OCI-LY3 (cell line): ENCODE results near the gene SGCA.

Experiments used
- H2AFZ ChIP-seq: fragments of 200-600, 300-600 bp; shearing (Covaris generic); 2 replicates; pipeline ENCODE4 v1.6.0; 2014; ENCODE audit warnings: antibody characterized with exemption, low read depth, low read length
- H3K27ac ChIP-seq: fragments of 200-600, 300-600 bp; sonication (generic); 2 replicates; pipeline ENCODE4 v1.5.1; 2014; ENCODE audit warnings: mild to moderate bottlenecking, low read length, moderate library complexity, mixed read lengths
- H3K27me3 ChIP-seq: fragments of 200-600, 300-600 bp; sonication (generic); 2 replicates; pipeline ENCODE4 v1.6.1; 2014; ENCODE audit warnings: low read depth, low read length, mixed read lengths
- H3K36me3 ChIP-seq: fragments of 200-600, 300-600 bp; sonication (generic); replicated peaks from 2 replicates; pipeline ENCODE3; 2014; ENCODE audit warnings: low read depth, low read length, mixed read lengths
- H3K4me1 ChIP-seq: fragments of 300-600, 200-600 bp; sonication (generic); 2 replicates; pipeline ENCODE4 v1.6.1; 2014; ENCODE audit warnings: low read length, mixed read lengths
- H3K4me2 ChIP-seq: fragments of 200-600, 300-600 bp; sonication (generic); 2 replicates; pipeline ENCODE4 v1.6.1; 2014; ENCODE audit warnings: low read length, mixed read lengths
- H3K4me3 ChIP-seq: fragments of 300-600, 200-600 bp; sonication (generic); 2 replicates; pipeline ENCODE4 v1.5.1; 2014; ENCODE audit warnings: antibody characterized with exemption, mild to moderate bottlenecking, low read length, moderate library complexity
- H3K79me2 ChIP-seq: fragments of 300-600, 200-600 bp; shearing (Covaris generic); 2 replicates; pipeline ENCODE4 v1.6.1; 2014; ENCODE audit warnings: mild to moderate bottlenecking, low read length, mixed read lengths
- H3K9ac ChIP-seq: fragments of 300-600, 200-600 bp; shearing (Covaris generic); 2 replicates; pipeline ENCODE4 v1.6.0; 2014; ENCODE audit warnings: mild to moderate bottlenecking, low read length, moderate library complexity
- H3K9me3 ChIP-seq: fragments of 200-600, 300-600 bp; shearing (Covaris generic); 2 replicates; pipeline ENCODE4 v1.6.1; 2014; ENCODE audit warnings: low read length, mixed read lengths; ENCODE audit not compliant: insufficient read depth
- H4K20me1 ChIP-seq: fragments of 200-600, 300-600 bp; sonication (generic); 2 replicates; pipeline ENCODE4 v1.6.1; 2016; ENCODE audit warnings: low read length, mixed read lengths; ENCODE audit not compliant: insufficient read depth
- EZH2phosphoT487 ChIP-seq: fragments of 200-600 bp; shearing (Covaris generic); IDR thresholded peaks from 2 replicates; pipeline ENCODE4 v1.6.1; 2018; ENCODE audit warnings: antibody characterized with exemption, mixed run types, low read depth
- TF ChIP-seq, protein P1 (sequence below): fragments of 200-600, 300-600 bp; sonication (generic); IDR thresholded peaks from 2 replicates; pipeline ENCODE4 v1.5.1; 2014; ENCODE audit warnings: antibody characterized with exemption, low read length, low read depth

The SGCA gene

DNA sequence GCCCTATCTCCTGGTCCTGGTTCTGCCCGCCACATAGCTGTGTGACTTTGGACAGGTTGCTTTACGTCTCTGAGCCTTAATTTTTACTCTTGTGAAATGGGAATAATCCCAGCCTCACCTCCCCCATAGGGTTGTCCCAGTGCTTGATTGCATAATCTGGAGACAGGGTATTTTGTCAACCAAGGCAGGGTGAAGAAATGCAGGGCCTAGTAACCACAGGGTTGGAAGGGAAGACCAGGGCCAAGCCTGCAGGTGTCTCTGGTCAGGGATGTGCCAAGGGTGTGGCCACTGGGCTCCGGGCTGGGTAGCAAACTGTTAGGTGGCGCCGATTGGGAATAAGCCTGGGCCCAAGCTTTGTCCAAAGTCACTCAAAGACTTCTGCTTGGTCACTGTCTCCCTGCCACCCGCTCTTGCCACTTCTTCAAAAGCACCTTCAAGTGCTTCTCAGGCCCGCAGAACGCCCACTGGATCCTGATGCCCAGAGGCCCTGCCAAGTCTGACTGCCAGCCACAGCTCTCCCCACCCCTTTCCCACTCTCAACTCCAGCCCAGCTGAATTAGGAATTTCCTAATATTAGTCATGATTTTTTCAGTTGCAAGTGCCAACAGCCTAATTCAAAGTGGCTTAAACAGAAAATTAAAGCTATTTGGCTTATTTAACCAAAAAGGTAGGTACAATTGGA is 56.2 kb downstream of the SGCA start:
- no peaks in the 10 kb centered on the region for H3K79me2 ChIP-seq
- H3K36me3 ChIP-seq: no peaks in the 10 kb centered on the region
- no peak overlapping the region for H3K4me2 ChIP-seq
- H3K9ac ChIP-seq: no peak overlapping the region
- no peak overlapping the region for H3K4me3 ChIP-seq
- no peak overlapping the region for H2AFZ ChIP-seq
- H3K4me1 ChIP-seq: peaks cover 29% of the 10 kb centered on the region
- no peaks in the 10 kb centered on the region for H3K27me3 ChIP-seq
- no peak overlapping the region for H3K27ac ChIP-seq
- H4K20me1 ChIP-seq: no peaks in the 10 kb centered on the region
- TF ChIP-seq EZH2phosphoT487: no peak
- TF ChIP-seq, protein P1, sequence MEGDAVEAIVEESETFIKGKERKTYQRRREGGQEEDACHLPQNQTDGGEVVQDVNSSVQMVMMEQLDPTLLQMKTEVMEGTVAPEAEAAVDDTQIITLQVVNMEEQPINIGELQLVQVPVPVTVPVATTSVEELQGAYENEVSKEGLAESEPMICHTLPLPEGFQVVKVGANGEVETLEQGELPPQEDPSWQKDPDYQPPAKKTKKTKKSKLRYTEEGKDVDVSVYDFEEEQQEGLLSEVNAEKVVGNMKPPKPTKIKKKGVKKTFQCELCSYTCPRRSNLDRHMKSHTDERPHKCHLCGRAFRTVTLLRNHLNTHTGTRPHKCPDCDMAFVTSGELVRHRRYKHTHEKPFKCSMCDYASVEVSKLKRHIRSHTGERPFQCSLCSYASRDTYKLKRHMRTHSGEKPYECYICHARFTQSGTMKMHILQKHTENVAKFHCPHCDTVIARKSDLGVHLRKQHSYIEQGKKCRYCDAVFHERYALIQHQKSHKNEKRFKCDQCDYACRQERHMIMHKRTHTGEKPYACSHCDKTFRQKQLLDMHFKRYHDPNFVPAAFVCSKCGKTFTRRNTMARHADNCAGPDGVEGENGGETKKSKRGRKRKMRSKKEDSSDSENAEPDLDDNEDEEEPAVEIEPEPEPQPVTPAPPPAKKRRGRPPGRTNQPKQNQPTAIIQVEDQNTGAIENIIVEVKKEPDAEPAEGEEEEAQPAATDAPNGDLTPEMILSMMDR: no peak
- peaks cover 2% of the 10 kb centered on the region; the same call in 1 of the 2 replicates for H3K9me3 ChIP-seq

DNA sequence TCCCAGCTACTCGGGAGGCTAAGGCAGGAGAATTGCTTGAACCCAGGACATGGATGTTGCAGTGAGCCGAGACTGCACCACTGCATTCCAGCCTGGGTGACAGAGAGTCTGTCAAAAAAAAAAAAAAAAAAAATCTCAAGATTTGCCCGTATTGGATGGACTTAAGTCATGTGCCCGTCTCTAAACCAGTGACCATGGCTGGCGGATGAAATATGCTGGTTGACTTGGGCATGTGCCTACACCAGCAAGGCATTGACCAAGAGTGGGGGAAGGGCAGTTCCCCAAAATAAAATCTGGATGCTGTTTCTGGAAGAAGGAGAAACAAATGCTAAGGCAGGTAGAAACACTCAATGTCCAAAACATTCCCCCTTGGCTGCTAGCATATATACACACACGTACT is 57.1 kb downstream of the SGCA start:
- H4K20me1 ChIP-seq: no peaks in the 10 kb centered on the region
- H3K4me3 ChIP-seq: no peak overlapping the region
- no peak overlapping the region for H3K4me2 ChIP-seq
- H3K27me3 ChIP-seq: no peaks in the 10 kb centered on the region
- peaks cover 2% of the 10 kb centered on the region; the same call in 1 of the 2 replicates for H3K9me3 ChIP-seq
- no peak overlapping the region for H3K27ac ChIP-seq
- H3K36me3 ChIP-seq: no peaks in the 10 kb centered on the region
- H3K4me1 ChIP-seq: peaks cover 25% of the 10 kb centered on the region
- no peaks in the 10 kb centered on the region for H3K79me2 ChIP-seq
- H3K9ac ChIP-seq: no peak overlapping the region
- no peak for TF ChIP-seq EZH2phosphoT487
- TF ChIP-seq, protein P1: no peak
- no peak overlapping the region for H2AFZ ChIP-seq
